ENCODE results near the gene PAQR5. TPM values are rescaled to one million over a fixed set of nuclear protein-coding genes. Genes with fewer than 3 reads are reported as not detected.
"Not testable (repeated sequence)": the region's sequence is repeated elsewhere in the genome, so short reads cannot be mapped to it uniquely, and the experiment has no call there.

PAQR5 gene
- total RNA-seq, 1 experiment from 2014 or later, result 9.4 TPM

DNA sequence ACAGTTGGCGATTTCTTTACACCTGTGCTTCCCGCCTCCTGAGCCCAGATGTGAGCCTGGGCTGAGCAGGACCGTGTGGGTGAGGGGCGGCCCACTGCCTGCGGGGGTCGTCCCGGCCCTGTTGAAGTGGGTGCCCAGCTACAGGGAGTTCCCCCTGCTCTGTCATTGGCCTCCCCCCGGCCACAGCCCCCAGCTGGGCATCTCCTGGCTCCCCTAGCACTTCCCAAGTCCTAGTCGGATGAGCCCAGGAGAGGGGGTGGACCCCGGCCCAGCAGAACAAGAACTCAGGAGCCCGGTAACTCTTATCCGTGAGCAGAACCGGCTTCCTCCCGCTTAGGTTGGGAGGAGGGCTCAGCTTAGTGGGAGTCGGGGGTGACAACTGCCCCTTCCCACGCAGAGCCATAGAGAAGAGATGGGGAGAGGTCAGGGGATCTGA, 757 bp downstream of the PAQR5 start:
- Mint-ChIP-seq H3K36me3 (no peaks in the 10 kb centered on the region), H3K27ac (no peak overlapping the region), H3K4me3 (peak overlapping the region; percentile 71), H3K9me3 (no peaks in the 10 kb centered on the region), H3K4me1 (peaks cover 15% of the 10 kb centered on the region), H3K27me3 (ENCODE audit: low read depth) (peaks cover 50% of the 10 kb centered on the region)
- no peak for DNase-seq (ENCODE audit: low spot score)
- ATAC-seq, result peak; percentile 10
- 0 out of 2 replicates have a peak, but pooled peaks have one; percentile 5 for TF ChIP-seq PRDM15 (CRISPR knock-in tag; IDR thresholded peaks at IDR 0.05)
- TF ChIP-seq, protein P1, sequence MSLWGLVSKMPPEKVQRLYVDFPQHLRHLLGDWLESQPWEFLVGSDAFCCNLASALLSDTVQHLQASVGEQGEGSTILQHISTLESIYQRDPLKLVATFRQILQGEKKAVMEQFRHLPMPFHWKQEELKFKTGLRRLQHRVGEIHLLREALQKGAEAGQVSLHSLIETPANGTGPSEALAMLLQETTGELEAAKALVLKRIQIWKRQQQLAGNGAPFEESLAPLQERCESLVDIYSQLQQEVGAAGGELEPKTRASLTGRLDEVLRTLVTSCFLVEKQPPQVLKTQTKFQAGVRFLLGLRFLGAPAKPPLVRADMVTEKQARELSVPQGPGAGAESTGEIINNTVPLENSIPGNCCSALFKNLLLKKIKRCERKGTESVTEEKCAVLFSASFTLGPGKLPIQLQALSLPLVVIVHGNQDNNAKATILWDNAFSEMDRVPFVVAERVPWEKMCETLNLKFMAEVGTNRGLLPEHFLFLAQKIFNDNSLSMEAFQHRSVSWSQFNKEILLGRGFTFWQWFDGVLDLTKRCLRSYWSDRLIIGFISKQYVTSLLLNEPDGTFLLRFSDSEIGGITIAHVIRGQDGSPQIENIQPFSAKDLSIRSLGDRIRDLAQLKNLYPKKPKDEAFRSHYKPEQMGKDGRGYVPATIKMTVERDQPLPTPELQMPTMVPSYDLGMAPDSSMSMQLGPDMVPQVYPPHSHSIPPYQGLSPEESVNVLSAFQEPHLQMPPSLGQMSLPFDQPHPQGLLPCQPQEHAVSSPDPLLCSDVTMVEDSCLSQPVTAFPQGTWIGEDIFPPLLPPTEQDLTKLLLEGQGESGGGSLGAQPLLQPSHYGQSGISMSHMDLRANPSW (CRISPR knock-in tag; conservative IDR thresholded peaks at IDR 0.05; ENCODE audit: low read depth), result no peak
- CTCF ChIA-PET, result interaction anchor here (0.7 to 2.3 kb wide), 10 partner anchors 10 to 268 kb away, joined by 3 to 10 read pairs (median 4); partner anchors contain the start of gene KIF23
- POLR2A ChIA-PET, result interaction anchor here (1.0 kb wide), 1 partner anchor 94 kb away, joined by 3 read pairs; no protein-coding TSS in a partner anchor

DNA sequence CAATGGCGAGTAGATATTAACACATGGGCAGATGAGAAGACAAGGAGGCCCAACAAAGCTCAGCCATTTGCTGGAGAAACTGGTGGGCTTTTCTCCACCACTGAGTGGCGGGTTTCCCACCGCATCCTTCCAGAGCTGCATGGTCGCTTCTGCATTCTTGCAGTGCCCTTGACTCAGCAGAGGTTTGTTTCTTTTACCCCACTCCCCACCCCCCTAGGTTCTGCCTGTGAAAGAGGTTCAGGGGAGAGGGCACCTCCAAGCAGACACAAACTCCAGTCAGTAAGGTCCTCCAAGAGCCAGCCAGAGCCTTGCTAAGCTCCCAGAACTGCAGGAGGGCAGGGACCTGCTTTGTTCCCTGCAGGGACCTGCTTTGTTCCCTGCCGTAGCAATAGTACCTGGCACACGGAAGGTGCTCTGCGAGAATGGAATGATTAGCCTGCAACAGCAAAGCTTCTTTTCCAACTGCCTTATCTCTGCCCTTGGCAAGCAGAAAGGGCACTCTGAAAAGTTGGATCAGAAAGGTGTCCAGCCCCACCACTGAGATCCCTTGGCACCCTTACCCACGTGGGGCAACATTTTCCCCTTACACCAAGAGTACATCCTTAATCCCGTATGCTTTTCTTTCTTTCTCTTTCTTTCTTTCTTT, 1.4 kb downstream of the PAQR5 start:
- peaks cover 47% of the 10 kb centered on the region for H3K27me3 Mint-ChIP-seq (ENCODE audit: low read depth)
- H3K4me1 Mint-ChIP-seq, result peaks cover 15% of the 10 kb centered on the region
- no peaks in the 10 kb centered on the region for H3K9me3 Mint-ChIP-seq
- ATAC-seq (peak; percentile 40), DNase-seq (ENCODE audit: low spot score) (peak; percentile 35)
- POLR2A ChIA-PET, result interaction anchor here (1.0 kb wide), 1 partner anchor 93 kb away, joined by 3 read pairs; no protein-coding TSS in a partner anchor
- peaks cover 2% of the 10 kb centered on the region; the same call in 1 of the 2 replicates for H3K36me3 Mint-ChIP-seq
- TF ChIP-seq ZNF423 (CRISPR knock-in tag; IDR thresholded peaks at IDR 0.05) (peak; percentile 65; the same call in 1 of the 2 replicates), ZNF512 (CRISPR knock-in tag; IDR thresholded peaks at IDR 0.05; ENCODE audit: borderline replicate concordance) (peak; percentile 96; the same call in 1 of the 2 replicates), EMX1 (CRISPR knock-in tag; IDR thresholded peaks at IDR 0.05) (no peak), ZBTB43 (CRISPR knock-in tag; IDR thresholded peaks at IDR 0.05) (no peak), PRRX2 (CRISPR knock-in tag; IDR thresholded peaks at IDR 0.05) (no peak), SMAD3 (CRISPR knock-in tag; IDR thresholded peaks at IDR 0.05; ENCODE audit: borderline replicate concordance) (no peak), OVOL2 (CRISPR knock-in tag; IDR thresholded peaks at IDR 0.05; ENCODE audit: borderline replicate concordance) (no peak)
- TF ChIP-seq, protein P2, sequence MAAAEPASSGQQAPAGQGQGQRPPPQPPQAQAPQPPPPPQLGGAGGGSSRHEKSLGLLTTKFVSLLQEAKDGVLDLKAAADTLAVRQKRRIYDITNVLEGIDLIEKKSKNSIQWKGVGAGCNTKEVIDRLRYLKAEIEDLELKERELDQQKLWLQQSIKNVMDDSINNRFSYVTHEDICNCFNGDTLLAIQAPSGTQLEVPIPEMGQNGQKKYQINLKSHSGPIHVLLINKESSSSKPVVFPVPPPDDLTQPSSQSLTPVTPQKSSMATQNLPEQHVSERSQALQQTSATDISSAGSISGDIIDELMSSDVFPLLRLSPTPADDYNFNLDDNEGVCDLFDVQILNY (CRISPR knock-in tag; IDR thresholded peaks at IDR 0.05), result no peak
- H3K27ac Mint-ChIP-seq, result no peak overlapping the region
- CTCF ChIA-PET, result interaction anchor here (0.7 to 2.3 kb wide), 11 partner anchors 11 to 269 kb away, joined by 3 to 10 read pairs (median 4); partner anchors contain the start of gene KIF23
- H3K4me3 Mint-ChIP-seq, result peak overlapping the region; percentile 71

GRCh38 chr15:69301101-69301500, 2.4 kb downstream of the PAQR5 start:
- DNase-seq (ENCODE audit: low spot score); ATAC-seq; H3K4me3 Mint-ChIP-seq; H3K9me3 Mint-ChIP-seq; H3K27ac Mint-ChIP-seq; H3K36me3 Mint-ChIP-seq; POLR2A ChIA-PET: not testable (repeated sequence)
- peaks cover 45% of the 10 kb centered on the region for H3K27me3 Mint-ChIP-seq (ENCODE audit: low read depth)
- peaks cover 23% of the 10 kb centered on the region for H3K4me1 Mint-ChIP-seq
- CTCF ChIA-PET, result interaction anchor here (2.3 kb wide), 1 partner anchor 12 kb away, joined by 10 read pairs; no protein-coding TSS in a partner anchor

All from WTC11 (cell line).